ENCODE data around the gene CYP2R1.
"Not testable (repeated sequence)": the region's sequence is repeated elsewhere in the genome, so short reads cannot be mapped to it uniquely, and the experiment has no call there.

The CYP2R1 gene

DNA sequence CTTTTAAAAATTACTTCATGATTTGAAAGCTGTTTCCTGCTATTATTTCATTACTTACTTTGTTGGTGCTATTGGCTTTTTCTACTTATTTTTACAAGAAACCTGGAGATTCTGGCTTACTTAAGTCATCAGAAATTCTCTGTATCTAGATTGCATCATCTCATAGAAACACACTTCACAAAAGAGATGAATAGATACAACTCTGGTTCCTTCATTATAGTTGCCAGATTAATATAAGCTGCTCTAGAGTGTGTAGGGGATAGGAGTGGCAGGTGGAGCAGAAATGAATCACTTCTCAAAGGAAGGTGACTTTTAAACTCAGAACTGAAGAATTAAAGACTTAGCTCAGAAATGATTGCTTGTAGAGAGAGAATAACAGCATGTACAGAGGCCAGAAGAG is 20.0 kb downstream of the CYP2R1 start:
- H3K4me3 Mint-ChIP-seq, result no peak overlapping the region
- ATAC-seq (no peak), DNase-seq (ENCODE audit: low spot score in 2 of 2) (no peak)
- H3K36me3 Mint-ChIP-seq, result peaks cover 57% of the 10 kb centered on the region
- peak overlapping the region; percentile 10 for H3K27ac Mint-ChIP-seq
- H3K9me3 Mint-ChIP-seq, result no peaks in the 10 kb centered on the region
- peaks cover 4% of the 10 kb centered on the region for H3K4me1 Mint-ChIP-seq

DNA sequence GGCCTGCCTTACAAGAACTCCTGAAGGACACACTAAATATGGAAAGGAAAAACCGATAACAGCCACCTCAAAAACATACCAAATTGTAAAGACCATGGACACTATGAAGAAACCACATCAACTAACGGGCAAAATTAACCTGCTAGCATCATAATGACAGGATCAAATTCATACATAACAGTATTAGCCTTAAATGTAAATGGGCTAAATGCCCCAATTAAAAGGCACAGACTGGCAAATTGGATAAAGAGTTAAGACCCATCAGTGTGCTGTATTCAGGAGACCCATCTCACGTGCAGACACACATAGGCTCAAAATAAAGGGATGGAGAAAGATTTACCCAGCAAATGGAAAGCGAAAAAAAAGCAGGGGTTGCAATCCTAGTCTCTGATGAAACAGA is 28.3 kb downstream of the CYP2R1 start:
- not testable (repeated sequence) for H3K9me3 Mint-ChIP-seq; H3K4me1 Mint-ChIP-seq; H3K4me3 Mint-ChIP-seq; H3K27ac Mint-ChIP-seq; DNase-seq (ENCODE audit: low spot score in 2 of 2); ATAC-seq
- peaks cover 54% of the 10 kb centered on the region for H3K36me3 Mint-ChIP-seq

DNA sequence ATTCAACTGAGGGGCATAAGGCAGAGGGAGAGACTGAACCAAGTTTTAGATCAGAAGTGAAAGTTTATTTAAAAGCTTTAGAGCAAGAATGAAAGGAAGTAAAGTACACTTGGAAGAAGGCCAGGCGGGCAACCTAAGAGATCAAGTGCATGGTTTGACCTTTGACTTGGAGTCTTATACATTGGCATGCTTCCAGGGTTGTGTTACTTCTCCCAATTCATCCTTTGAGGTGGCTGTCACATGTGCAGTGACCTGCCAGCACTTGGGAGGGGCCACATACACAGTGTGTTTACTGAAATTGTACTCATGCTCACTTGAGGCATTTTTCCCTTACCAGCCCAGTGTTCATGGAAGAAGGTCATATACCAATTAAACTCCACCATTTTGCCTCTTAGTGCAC is 30.4 kb downstream of the CYP2R1 start:
- H3K4me1 Mint-ChIP-seq, result peaks cover 7% of the 10 kb centered on the region
- ATAC-seq (no peak), DNase-seq (ENCODE audit: low spot score in 2 of 2) (no peak)
- no peak overlapping the region for H3K27ac Mint-ChIP-seq
- H3K9me3 Mint-ChIP-seq, result peaks cover 6% of the 10 kb centered on the region
- no peak overlapping the region for H3K4me3 Mint-ChIP-seq
- peaks cover 50% of the 10 kb centered on the region for H3K36me3 Mint-ChIP-seq

DNA sequence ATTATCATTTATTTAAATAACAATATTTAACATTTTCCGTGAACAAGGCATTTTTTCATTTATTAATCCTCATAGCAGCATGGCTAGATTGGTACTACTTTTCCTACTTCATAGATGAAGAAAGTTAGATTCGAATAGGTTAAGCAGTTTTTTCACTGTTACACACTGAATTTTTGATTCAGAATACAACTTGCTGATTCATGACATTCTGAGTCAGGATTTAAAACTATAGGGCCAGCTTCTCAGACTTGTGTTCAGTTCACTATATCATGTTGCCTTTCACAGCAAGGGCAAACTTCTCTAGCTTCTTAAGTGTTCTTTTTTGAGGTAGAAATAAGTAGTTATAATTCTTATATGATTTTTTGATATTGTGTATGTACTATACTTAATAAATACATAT is 31.5 kb downstream of the CYP2R1 start:
- H3K27ac Mint-ChIP-seq, result no peak overlapping the region

DNA sequence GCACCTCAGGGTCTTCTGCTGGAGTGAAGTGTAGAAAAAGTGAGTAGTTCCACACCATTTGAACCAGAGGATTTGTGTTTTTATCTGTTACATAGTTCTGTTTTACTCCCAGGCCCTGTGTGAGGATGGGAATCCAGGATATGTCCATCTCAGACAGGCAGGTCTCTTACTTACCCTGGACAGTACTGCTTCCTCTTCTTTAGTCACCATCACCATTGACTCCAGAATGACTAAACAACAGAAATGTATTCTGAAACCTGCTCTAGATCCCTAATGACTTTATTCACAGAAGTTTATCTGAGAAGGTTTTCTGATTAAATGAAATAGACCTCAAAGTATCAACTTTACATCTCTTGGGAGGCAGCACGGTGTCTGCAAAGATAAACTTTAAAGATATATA is 33.6 kb downstream of the CYP2R1 start:
- ATAC-seq (peak; percentile 75), DNase-seq (ENCODE audit: low spot score in 2 of 2) (no peak)
- no peak overlapping the region for H3K4me3 Mint-ChIP-seq
- H3K27ac Mint-ChIP-seq, result no peak overlapping the region
- no peaks in the 10 kb centered on the region for H3K4me1 Mint-ChIP-seq
- H3K36me3 Mint-ChIP-seq, result peaks cover 50% of the 10 kb centered on the region
- H3K9me3 Mint-ChIP-seq, result peaks cover 3% of the 10 kb centered on the region

More for the DNA sequence above, 31.5 kb downstream of the CYP2R1 start:
- ATAC-seq (no peak), DNase-seq (ENCODE audit: low spot score in 2 of 2) (no peak)
- Mint-ChIP-seq H3K4me1 (peaks cover 7% of the 10 kb centered on the region), H3K36me3 (peaks cover 54% of the 10 kb centered on the region), H3K4me3 (no peak overlapping the region), H3K9me3 (peaks cover 8% of the 10 kb centered on the region)

DNA sequence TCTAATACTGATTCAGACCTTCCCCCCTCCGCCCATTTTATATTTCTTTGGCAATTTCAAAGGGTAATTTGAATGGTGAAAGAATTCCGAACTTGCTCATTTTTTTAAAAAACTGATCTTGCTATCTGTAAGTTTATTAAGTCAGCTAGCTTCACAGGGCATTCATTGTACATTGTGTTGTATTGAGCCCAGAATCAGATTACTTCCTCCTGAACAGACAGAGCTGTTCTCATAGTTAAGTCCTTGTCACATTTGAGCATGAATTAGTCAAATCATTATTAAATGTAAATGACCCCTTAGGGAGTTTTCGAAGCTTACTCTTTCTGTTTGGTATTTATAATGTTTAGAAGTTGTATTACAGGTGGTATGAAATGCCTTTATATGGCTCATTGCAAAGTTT is 34.4 kb downstream of the CYP2R1 start:
- ATAC-seq (no peak), DNase-seq (ENCODE audit: low spot score in 2 of 2) (no peak)
- Mint-ChIP-seq H3K27ac (no peak overlapping the region), H3K4me3 (no peak overlapping the region), H3K4me1 (no peaks in the 10 kb centered on the region), H3K36me3 (peaks cover 50% of the 10 kb centered on the region), H3K9me3 (peaks cover 3% of the 10 kb centered on the region)

DNA sequence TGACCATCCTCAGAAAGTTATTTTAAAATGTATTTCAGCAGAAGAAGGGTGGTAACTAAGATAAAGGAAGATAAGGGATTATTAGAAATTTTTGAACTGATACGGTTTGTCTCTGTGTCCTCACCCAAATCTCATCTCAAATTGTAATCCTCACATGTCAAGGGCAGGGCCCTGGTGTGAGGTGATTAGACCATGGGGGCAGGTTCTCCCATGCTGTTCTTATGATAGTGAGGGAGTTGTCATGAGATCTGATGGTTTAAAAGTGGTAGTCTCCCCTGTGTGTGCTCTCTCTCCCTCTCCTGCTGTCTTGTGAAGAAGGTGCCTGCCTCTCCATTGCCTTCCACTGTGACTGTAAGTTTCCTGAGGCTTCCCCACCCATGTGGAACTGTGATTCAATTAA is 36.1 kb downstream of the CYP2R1 start:
- Mint-ChIP-seq H3K4me3 (no peak overlapping the region), H3K9me3 (peaks cover 3% of the 10 kb centered on the region), H3K36me3 (peaks cover 34% of the 10 kb centered on the region), H3K4me1 (peaks cover 7% of the 10 kb centered on the region), H3K27ac (peak overlapping the region; percentile 13)
- ATAC-seq (no peak), DNase-seq (ENCODE audit: low spot score in 2 of 2) (no peak)

DNA sequence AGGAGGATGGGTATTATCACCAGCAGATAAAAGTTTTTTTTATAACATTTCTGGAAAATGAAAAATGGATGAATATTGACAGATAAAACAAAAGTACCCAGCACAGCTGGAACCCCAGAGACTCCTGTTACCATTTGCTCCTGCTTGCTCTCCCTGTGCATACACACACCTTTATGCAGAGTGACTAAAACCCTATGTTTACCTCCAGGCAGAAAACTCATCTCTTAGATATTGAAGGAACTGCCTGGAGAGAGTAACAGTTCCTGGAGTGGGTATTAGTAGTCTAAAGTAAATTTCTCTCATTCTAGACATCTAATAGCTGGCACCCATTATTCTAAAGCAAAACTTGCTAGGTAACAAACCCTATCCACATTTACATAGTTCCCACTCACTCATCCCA is 38.0 kb downstream of the CYP2R1 start:
- peaks cover 30% of the 10 kb centered on the region for H3K36me3 Mint-ChIP-seq
- ATAC-seq (no peak), DNase-seq (ENCODE audit: low spot score in 2 of 2) (no peak)
- peaks cover 9% of the 10 kb centered on the region for H3K4me1 Mint-ChIP-seq
- H3K4me3 Mint-ChIP-seq, result no peak overlapping the region
- H3K9me3 Mint-ChIP-seq, result peaks cover 3% of the 10 kb centered on the region
- H3K27ac Mint-ChIP-seq, result no peak overlapping the region

DNA sequence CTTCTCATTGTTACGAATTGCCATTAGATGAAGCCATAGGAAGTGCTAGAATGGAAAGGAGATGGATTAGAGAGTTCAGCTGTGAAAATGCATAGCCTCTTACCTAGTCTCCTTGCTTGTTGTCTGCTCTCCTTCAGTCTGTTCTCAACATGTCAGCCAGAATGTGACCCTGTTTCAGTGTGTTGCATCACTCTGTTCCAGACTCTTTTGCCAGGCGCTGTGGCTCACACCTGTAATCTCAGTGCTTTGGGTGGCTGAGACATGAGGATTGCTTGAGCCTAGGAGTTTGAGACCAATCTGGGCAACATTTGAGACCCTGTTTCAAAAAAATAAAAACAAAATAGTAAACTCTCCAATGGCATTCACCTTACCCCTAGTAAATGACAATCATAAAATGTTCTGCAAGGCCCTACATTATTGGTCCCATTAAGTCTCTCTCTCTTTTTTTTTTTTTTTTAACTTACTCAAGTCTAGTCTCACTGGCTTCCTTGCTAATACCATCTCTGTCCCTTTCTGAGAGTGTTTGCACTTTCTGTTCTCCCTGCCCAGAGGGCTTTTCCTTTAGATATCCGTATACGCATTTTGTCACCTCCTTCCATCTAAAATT is 39.4 kb downstream of the CYP2R1 start:
- H3K4me1 Mint-ChIP-seq, result peaks cover 9% of the 10 kb centered on the region
- H3K36me3 Mint-ChIP-seq, result peaks cover 26% of the 10 kb centered on the region
- peaks cover 3% of the 10 kb centered on the region for H3K9me3 Mint-ChIP-seq
- DNase-seq (ENCODE audit: low spot score in 2 of 2) (no peak), ATAC-seq (no peak)
- no peak overlapping the region for H3K4me3 Mint-ChIP-seq
- H3K27ac Mint-ChIP-seq, result no peak overlapping the region

DNA sequence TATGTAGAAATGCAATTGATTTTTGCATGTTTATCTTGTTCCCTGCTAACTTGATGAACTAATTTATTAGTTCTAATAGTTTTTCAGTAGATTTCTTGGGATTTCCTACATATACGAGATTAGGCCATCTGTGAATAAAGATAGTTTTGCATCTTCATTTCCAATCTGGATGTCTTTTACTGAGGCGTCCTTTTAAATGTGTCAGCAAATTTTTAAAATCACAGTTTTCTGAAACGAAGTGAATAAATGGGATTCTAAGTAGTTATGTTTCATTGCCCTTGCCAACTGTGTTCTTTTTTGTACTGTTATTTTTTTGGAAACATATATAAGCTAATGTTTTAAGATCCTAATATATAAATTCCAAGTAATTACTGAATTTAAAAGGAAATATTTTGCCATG is 50.0 kb downstream of the CYP2R1 start:
- H3K4me1 Mint-ChIP-seq, result peaks cover 5% of the 10 kb centered on the region
- DNase-seq (ENCODE audit: low spot score in 2 of 2) (no peak), ATAC-seq (no peak)
- H3K9me3 Mint-ChIP-seq, result peaks cover 2% of the 10 kb centered on the region
- H3K27ac Mint-ChIP-seq, result no peak overlapping the region
- no peak overlapping the region for H3K4me3 Mint-ChIP-seq
- H3K36me3 Mint-ChIP-seq, result peaks cover 47% of the 10 kb centered on the region

DNA sequence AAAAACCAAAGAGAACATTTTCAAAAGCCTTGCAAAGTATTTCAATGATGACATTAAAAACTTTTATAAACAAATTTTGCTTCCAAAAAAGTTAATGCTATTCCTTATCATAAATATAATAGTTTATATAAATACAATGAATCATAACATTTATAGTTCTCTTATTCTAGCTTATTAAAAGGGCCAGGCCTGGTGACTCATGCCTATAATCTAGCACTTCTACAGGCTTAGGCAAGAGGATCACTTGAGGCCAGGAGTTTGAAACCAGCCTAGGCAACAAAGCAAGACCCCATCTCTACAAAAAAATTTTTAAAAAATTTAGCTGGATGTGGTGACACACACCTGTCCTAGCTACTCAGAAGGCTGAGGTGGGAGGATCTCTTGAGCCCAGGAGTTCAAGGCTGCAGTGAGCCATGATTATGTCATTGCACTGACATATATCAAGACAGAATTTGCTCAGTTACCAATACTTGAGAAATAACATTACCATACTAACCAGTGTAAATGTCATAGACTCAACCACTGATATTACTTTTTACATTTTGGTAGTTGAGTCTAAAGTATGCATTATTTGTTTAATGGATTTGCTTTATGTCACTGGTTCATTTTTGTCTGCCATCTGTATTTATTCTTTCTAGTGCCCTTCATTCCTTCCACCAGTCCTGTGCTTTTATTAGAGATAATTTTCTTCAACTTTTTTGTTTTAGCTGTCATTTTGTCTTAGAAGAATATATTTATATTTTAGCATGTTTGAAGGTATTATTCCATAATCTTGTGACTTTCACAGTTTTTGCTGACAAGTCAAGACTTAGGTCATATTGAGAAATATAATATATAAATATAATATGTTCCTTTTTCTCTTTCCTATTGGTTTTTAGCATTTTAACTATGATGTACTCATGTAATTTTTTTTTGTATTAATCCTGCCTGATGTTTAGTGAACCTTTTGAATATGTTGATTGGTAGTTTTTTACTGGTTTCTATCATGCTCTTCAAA is 56.2 kb downstream of the CYP2R1 start:
- DNase-seq (ENCODE audit: low spot score in 2 of 2) (no peak), ATAC-seq (peak; percentile 82)
- Mint-ChIP-seq H3K4me1 (peaks cover 9% of the 10 kb centered on the region), H3K4me3 (no peak overlapping the region), H3K36me3 (peaks cover 53% of the 10 kb centered on the region), H3K9me3 (no peaks in the 10 kb centered on the region), H3K27ac (no peak overlapping the region)

Data from stimulated activated effector memory CD8-positive, alpha-beta T cell treated with anti-CD3 and anti-CD28 coated beads, Interleukin-12 subunit alpha, Interleukin-12 subunit beta, amount 100 ng/mL, for 72 hours (primary cell).